Activated T-helper 1 cell treated with Interleukin-2 at 50 U/mL for 16 hours (primary cell): Measurements from ENCODE around the gene FAM114A1.

ENCODE experiments used
- DNase-seq: peaks from one replicate; pipeline ENCODE4 v3.0.0-alpha.2; 2020; ENCODE audit warnings: low read depth

FAM114A1 gene

DNA sequence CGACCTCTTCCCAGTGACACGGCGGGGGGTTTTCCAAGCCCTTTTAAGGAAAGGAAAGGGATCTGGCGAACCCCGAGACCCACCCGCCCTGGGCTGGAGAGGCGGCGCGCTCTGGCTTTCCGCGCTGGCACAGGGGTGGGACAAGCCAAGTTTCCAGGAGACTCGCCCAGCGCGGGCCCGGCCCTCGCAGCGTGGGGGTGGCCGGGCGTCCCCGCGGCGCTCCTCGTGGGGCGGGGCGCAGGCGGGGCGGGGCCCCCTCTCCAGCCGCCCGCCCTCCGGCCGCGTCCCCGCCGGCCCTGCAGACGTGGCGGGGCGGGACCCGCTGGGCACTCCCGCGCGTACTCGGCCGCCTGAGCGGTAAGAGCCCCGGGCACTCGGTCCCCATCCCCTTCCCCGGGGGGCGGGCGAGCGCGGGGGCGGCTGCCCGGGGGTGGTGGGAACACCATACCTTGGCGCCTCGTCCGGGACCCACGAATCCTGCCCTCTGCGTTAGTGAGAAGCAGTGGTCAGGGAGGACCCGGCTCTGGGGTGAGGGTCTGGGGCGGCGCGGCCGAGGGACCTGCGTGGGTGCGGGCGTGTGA, at the start of gene FAM114A1:
Gene FAM114A1 (plus strand): TSS at position 329 of the 581 bp plus-strand sequence. CDS start 10,273 bp downstream, outside the sequence.
- DNase-seq: no peak

DNA sequence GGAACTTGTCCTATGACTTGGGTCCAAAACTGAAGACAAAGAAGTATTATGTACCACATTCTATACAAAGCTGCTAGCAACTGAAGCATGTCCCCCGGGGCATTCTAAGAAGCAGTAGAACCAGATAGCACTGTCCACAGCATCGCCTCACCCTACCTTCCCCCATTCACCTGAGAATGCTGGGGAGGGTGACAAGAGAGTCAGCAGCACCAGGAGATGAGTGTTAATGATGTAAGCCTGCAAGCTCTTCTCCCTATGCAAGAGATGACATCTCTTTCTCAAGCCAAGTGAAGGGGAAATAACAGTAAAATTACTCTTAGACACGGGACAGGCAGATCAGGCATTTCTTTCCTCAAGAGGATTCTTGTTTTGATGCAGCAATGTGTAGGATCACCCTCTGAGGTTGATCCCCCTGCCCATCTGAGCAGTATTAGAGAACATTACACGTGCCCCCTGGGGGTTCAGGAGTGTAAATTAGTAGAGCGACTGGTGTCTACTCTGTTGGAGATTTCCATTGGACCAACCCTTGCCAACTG, 49.1 kb upstream of the FAM114A1 start:
- no peak for DNase-seq

GRCh38 chr4:38819569-38819968, 48.0 kb upstream of the FAM114A1 start:
- no peak for DNase-seq

GRCh38 chr4:38820329-38821061, 47.1 kb upstream of the FAM114A1 start:
- no peak for DNase-seq

DNA sequence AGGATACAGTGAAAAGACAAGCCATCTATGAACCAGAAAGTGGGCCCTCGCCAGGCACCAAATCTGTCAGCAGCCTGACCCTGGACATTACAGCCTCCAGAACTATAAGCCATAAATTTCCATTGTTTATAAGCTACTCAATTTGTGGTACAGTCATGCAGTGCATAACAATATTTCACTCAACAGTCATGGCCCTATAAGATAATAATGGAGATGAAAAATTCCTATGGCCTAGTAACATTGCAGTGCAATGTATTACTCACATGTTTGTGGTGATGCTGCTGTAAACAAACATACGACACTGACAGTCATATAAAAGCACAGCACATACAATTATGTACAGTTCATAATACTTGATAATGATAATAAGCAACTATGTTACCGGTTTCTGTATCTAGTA, 45.9 kb upstream of the FAM114A1 start:
- DNase-seq: no peak

DNA sequence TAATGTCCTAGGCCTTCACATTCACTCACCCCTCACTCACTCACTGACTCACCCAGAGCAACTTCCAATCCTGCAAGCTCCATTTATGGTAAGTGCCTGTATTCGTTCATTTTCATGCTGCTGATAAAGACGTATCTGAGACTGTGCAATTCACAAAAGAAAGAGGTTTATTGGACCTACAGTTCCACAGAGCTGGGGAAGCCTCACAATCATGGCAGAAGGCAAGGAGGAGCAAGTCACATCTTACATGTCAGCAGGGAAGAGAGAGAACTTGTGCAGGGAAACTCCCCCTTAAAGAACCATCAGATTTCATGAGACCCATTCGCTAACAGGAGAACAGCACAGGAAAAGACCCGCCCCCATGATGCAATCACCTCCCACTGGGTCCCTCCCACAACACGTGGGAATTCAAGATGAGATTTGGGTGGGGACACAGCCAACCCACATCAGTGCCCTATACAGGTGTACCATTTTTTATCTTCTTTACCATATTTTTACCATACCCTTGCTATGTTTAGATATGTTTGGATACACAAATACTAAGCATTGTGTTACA, 44.8 kb upstream of the FAM114A1 start:
- no peak for DNase-seq

GRCh38 chr4:38823766-38824165, 43.8 kb upstream of the FAM114A1 start:
- DNase-seq: no peak

- no peak for DNase-seq
Observed at GRCh38 chr4:38829237-38829636, 38.4 kb upstream of the FAM114A1 start.

DNA sequence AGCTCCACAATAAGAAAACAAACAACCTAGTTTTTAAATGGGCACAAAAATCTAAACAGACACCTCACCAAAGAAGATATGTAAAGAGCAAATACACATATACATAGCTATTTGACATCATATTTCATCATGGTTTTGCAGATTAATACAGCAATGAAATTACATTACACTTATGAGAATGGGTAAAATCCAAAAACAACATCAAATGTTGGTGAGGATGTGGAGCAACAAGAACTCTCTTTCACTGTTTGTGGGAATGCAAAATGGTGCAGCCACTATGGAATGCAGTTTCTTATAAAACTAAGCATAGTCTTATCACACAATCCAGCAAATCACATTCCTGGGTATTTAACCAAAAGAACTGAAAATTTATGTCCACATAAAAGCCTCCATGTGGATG, 36.0 kb upstream of the FAM114A1 start:
- no peak for DNase-seq

- DNase-seq: no peak
Observed at GRCh38 chr4:38832206-38832605, 35.4 kb upstream of the FAM114A1 start.

DNA sequence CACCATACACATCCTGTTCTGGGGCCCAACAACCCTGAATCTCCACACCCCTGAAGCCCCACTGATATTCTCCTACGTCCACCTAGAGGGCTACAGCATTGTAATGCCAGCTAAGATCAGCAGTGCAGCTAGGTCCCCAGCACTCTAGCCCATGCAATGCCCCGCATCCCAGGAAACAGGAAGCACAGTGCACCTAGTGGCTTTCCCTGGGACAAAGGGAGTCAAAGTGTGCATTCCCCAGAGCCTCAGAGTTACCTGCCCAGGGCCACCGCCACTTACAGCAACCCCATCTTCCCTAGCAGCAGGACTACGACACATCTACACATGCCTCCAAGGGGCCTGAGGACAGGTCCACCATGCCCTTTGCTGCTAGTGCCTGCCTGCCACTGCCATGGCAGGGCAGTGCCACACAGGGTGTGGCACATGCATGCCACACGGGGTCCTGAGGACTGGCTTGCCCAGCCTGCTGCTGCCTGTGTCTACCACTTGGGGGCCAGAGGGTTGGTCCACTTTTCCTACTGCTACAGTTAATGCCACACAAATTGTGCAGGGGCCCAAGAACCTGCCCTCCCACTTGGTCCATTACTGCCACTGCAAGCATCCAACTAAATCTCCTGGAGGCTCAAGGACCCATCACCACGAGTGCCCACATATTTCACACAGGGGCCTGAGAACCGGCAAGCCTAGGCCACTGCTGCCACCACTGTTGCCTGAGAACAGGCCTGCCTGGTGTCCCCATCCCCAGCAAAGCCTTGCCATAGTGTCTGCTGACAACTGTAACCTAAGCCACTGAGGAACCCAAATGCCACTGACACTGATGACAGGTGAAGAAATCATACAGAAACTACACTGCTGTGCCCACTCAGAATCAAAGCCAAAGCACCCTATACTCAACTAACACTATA, 34.7 kb upstream of the FAM114A1 start:
- DNase-seq: no peak

DNA sequence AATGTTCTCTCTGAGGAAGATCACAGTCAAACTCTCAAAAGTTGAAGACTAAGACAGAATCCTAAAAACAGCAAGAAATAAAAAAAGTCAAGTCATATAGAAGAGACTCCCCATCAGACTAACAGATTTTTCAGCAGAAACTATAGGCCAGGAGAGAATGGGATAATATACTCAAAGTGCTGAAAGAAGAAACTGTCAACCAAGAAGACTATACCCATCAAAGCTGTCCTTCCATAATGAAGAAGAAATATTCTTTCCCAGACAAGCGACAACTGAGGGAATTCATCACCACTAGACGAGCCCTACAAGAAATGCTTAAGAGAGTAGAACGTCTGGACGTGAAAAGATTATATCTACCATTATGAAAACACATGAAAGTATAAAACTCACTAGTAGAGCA, 33.0 kb upstream of the FAM114A1 start:
- no peak for DNase-seq

- no peak for DNase-seq
Observed at GRCh38 chr4:38837334-38837733, 30.3 kb upstream of the FAM114A1 start.

- no peak for DNase-seq
Observed at GRCh38 chr4:38837849-38838248, 29.8 kb upstream of the FAM114A1 start.

- DNase-seq: no peak
Observed at GRCh38 chr4:38842994-38843393, 24.6 kb upstream of the FAM114A1 start.

DNA sequence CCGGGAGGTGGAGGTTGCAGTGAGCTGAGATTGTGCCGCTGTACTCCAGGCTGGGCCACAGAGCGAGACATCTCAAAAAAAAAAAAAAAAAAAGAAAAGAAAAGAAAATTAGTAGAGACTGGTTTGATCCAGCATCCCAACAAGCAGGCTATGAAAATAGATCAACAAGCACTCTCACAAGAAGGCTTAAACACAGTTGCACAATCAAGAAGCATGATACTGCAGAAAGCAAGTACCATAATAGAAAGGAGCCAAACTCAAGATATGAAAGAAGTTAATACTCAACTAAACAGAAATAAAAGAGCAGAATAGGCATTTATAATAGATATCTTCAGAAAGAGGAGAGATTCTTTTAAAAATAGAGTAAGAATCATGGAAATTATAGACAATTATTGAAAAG, 21.6 kb upstream of the FAM114A1 start:
- no peak for DNase-seq

GRCh38 chr4:38855466-38855865, 12.1 kb upstream of the FAM114A1 start:
- no peak for DNase-seq

- no peak for DNase-seq
Observed at GRCh38 chr4:38856046-38856445, 11.6 kb upstream of the FAM114A1 start.

DNA sequence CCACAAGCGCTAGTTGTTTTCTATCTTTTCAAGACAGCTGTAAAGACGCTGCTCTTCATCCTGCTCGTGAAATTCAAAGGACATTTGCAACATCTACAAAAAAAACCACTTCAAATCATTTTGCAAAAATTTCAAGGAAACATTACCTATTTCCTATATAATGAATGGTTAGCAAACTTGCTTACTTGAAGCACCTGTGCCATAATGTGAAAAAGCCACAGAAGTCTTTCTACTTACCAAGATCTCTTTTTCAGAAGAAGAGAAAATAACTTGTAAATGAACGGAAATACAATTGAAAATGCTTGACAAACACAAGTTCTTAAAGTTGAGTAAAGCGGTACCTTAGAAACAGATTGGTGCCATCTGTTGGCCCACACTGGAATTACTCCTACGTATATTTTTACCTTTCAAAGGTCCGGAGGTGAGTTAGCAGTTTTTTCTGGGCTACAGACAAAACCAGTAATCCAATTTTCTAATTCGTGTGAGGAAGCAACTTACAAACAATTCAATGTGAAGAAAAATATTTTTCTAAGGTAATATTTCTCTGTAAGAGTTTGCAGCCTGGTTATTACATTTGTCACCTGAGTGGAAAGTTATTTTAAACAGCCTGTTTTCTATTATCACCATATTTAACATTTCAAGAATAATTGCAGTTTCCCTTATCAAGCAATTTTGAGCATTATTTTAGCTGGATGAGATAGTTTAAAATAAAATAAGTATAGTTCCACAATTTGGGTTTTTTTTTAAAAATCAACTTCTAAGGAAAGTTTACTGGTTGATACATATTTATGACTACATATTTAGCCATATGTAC, 10.9 kb upstream of the FAM114A1 start, which contains the start of gene TLR6:
Gene TLR6 (minus strand): TSS at position 294 of the 814 bp plus-strand sequence. CDS start 27,344 bp downstream, outside the sequence.
- peak; percentile 22 for DNase-seq

DNA sequence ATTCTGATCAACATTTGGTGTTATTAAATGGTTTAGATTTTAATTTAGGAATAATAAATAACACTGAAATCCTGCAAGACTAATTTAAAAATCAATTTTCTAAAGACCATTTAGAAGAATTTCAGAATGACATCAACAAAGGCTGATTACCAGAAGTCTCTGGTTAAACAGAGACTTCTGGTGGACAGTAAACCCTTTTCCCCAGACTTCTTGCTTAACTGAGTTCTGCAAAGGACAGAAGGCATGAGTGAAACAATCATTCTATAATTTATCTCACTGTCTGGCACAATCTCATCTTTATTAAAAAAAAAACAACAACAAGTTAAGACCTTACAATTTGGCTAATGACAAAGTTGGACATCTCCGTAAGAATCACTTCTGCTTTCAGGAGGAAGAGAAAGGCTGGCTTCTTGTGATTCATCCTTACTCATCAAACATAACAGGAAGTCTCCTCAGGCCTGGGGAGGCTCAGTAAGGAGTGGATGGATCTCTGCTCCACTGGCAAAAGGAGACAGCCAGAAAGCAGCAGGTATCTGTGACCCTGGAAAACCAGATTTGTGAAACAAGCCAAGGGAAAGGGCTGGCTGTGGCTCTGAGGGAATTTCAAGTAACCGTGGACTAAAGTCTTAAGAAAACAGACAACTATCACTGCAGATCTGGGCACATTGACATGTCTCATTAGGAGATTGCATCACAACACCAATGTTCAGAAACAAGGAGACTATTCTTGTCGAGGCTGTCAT, 10.1 kb upstream of the FAM114A1 start:
- DNase-seq: no peak

- no peak for DNase-seq
Observed at GRCh38 chr4:38858097-38858420, 9.5 kb upstream of the FAM114A1 start.
